NT2/D1 (cell line): ENCODE results near the gene NT5DC2.

ENCODE experiments used
- YY1 ChIP-seq: IDR thresholded peaks from 2 replicates; pipeline ENCODE4 v1.6.1; 2011; ENCODE audit not compliant: insufficient read length, insufficient read depth
- ZNF274 ChIP-seq: IDR thresholded peaks from 2 replicates; pipeline ENCODE4 v1.6.1; 2011; ENCODE audit warnings: mild to moderate bottlenecking, low read depth, low read length

DNA sequence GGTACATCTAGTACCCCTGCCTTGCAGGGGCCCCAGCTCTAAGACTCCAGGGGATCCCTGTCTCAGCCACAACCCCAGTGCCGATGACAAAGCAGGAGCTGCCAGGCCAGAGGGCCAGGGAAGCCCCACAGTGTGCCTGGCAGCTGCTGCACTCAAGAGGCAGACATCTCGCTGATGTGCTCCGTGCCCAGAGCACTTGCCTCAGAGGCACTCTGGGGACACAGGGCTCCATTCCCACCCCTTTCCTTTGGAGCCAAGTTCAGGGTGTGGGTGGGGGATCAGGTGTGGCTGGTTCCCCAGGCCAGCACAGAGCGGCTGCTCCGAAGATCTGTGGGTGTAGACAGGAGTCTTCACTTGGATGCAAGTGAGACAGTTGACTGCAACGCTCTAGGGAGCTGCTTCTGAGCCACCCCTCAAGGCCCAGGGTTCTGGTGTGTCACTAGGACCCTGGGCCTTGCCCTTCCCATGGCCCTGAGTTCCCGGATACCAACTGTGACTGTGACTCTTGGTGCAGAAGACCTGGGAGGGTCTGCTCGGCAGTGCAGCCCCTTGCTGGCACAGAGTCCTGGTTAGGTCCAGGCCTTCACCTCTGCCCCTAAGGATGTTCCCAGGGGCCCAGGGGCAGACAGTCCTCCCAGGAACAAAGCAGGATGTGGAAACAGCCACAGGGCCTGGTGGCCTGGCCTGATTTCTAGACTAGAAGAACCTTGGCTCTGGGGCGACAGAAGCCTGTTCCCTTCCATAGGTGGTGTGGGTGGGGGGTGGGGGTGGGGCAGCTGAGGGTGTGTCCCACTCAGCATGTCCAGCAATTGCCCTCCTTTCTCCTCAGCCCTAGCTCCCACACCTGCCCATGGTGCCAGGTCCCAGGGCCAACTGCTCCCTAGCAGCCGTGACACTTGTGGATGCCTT lies 2.5 kb downstream of the NT5DC2 start:
- TF ChIP-seq YY1 = no peak
- TF ChIP-seq ZNF274 = no peak
